Fibroblast of gingiva (primary cell): ENCODE data around the gene ZMYM1.
A peak's percentile ranks its signal among the peaks of the same experiment; 100 is the strongest.
"Not testable (repeated sequence)": the region's sequence is repeated elsewhere in the genome, so short reads cannot be mapped to it uniquely, and the experiment has no call there.

Source experiments
- DNase-seq: peaks from one replicate; pipeline ENCODE4 v3.0.0-alpha.2; 2011; ENCODE audit warnings: low read depth

Gene ZMYM1

DNA sequence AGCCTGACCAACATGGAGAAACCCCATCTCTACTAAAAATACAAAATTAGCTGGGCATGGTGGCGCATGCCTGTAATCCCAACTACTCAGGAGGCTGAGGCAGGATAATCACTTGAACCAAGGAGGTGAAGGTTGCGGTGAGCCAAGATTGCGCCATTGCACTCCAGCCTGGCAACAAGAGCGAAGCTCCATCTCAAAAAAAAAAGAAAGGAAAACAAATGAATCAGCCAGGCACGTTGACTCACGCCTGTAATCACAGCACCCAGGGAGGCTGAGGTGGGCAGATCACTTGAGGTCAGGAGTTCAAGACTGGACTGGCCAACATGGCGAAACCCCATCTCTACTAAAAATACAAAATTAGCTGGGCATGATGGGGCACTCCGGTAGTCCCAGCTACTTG is 2.8 kb upstream of the ZMYM1 start:
- peak; percentile 53 for DNase-seq

DNA sequence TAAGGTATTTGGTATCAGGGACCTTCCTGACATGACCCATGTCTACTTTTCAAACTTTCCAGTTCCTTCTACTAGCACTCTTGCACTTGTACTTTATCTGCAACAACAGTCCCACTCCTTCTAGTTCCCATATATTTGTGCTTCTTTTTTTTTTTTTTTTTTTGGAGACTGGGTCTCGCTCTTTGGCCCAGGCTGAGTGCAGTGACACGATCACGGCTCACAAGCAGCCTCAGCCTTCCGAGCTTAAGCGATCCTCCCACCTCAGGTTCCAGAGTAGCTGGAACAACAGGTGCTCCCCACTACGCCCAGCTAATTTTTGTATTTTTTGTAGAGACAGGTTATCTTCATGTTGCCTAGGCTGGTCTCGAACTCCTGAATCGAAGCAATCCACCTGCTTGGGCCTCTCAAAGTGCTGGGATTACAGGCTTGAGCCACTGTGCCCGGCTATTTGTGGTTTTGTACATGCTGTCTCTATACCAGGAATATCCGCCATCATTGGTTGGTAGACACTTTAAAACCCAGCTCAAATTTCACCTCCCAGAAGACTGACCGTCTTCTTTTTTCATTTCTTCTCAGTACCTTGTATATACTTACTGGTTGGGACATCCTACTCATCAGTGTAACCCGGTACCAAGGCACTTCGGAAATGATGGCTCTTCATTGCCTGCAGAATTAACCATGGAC is 1.1 kb downstream of the ZMYM1 start:
- DNase-seq, result no peak

DNA sequence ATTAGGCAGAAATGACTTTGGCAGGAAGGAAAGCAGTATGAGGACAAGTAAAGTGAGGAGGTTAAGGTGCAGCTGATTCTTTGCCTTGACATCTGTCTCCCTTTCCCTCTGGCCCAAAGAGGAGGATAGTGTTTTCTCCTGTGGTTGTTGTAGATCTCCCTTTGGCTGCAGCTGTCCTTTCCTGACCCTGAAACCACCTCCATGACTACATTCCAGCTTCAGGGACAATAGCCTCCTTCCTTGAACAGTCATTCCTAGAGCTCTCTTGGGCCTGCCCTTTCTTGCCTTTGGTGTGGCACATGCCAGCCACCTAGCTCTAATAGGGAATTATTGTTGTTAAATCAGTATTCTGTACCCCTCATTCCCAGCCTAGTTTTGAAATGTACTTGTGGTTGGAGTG is 6.2 kb downstream of the ZMYM1 start:
- DNase-seq, result no peak

DNA sequence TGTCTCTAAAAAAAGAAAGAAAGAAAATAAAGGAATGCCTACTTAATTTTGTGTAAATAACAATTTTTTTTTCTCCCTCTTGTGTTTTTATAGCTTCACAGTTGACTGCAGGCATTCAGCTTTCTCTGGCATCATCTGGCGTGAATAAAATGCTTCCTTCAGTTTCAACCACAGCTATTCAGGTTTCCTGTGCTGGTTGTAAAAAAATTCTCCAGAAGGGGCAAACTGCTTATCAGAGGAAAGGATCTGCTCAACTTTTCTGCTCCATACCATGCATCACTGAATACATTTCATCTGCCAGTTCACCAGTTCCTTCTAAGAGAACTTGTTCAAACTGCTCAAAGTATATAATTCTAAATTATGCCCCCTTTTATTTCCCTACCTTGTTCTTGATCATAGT is 18.0 kb downstream of the ZMYM1 start:
- peak; percentile 44 for DNase-seq

DNA sequence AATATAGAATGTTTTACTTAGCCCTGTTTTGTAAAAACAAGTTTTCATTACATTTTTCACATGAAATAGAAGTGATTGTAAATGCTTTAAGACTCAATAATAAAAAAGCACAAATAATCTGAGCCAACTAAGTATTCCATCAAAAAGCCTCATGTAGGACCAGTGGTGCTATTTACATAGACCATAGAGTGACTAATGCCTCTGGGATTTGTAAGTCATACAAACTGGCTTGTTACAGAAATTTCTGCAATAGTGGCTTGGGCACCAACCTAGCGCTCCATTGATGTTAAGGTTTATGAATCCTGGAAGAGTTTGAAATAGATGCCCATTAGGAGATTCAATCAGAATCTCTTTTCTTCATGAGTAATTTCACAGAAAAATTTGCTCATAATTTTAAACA is 31.9 kb downstream of the ZMYM1 start:
- peak; percentile 68 for DNase-seq

DNA sequence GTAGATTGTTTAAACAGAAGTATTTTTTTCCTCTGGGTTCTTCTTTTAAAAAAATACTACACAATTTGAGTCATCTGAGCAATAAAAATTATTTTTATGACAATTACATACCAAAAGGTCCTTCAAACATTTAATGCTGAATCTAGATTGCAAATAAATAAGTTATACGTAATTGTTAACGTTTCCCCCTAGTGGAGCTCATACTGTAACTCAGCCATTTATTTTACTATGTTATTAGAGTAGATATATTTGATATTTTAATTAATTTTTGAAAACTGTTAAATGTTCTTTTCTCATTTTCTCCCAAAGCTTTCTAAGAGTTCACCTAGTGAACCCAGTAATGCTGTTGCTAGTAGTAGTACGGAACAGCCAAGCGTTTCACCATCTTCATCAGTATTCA is 33.5 kb downstream of the ZMYM1 start:
- no peak for DNase-seq

DNA sequence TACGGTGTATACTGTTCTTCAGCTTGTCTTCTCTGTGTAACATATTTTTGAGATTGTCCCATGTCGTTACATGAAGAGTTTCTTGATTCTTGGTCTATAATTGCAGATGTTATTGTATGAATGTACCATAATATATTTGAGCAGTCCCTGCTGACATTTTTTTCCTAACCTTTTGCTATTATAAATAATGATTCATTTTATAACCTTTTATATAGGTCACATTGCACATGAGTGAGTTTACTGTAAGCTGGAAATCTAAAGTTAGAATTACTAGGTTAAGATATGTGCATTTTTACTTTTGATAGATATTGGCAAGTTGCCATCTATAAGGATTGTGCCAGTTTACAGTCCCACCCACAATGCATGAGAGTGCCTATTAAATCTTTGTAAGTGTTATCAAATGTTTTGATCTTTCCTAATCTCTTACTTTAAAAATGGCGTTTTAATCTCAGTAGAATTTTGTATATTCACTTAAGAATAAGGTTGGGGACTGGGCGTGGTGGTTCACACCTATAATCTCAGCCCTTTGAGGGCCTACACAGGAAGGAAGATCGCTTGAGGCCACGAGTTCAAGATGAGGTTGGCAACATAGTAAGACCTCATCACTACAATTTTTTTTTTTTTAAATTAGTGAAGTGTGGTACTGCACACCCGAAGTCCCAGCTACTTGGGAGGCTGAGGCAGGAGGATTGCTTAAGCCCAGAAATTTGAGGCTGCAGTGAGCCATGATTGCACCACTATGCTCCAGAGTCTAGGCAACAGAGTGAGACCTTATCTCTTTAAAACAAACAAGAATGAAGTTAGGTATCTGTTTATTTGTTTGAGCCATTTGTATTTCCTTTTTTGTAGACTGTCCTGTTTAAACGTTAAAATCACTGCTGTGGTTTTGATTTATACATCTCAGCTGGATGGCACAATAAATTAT is 36.5 kb downstream of the ZMYM1 start:
- DNase-seq, result no peak

DNA sequence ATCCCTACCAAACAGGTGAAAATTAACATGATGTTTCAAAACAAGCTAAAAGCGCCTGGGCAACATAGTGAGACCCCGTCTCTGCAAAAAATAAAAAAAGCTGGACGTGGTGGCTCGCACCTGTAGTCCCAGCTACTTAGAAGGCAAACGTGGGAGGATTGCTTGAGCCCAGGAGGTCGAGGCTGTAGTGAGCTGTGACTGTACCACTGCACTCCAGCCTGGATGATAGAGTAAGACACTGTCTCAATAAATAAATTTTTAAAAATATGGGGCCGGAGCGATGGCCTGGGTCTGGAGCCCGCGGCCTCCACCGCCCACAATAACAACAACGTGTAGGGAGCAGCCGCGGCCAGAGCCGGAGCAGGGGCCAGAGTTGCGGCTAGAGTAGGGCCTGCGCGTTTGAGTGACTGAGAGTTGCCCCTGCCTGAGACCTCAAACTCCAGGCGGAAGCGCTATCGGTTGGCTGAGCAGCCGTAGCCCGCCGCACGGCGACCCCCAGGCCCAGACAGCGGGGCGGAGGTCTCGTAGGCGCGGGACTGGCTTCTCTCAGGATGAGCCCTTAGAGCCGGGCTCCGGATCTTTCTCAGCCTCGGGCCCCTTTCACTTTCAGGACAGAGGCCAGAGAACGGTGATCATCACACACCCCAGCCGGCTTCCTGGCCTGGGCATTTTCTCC is 41.4 kb downstream of the ZMYM1 start:
- DNase-seq, result no peak

DNA sequence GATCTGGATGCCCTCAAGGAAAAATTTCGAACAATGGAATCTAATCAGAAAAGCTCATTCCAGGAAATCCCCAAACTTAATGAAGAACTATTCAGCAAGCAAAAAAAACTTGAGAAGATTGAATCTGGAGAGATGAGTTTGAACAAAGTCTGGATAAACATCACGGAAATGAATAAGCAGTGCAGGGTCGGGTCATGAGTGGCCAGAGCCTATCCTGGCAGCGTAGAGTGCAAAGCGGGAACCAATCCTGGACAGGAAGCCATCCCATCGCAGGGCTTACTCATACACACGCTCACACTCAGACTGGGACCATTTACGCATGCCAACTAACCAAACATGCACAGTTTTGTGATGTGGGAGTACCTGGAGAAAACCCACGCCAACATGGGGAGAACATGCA is 43.1 kb downstream of the ZMYM1 start:
- no peak for DNase-seq

DNA sequence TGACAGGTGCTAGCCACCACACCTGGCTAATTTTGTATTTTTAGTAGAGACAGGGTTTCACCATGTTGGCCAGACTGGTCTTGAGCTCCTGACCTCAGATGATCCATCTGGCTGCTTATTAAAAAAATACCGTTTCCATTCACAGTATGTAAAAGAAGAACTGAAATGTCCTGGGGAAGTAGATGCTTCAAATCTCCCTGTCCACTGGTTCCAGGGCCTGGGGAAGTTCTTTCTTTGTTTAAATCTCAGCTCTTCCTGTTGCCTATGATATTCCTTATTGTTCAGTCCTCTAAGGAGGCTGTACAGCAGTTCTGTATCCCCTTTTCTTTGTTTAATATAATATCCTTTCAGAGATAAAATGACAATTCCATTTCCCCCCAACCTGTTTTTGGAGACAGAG is 47.4 kb downstream of the ZMYM1 start:
- no peak for DNase-seq

DNA sequence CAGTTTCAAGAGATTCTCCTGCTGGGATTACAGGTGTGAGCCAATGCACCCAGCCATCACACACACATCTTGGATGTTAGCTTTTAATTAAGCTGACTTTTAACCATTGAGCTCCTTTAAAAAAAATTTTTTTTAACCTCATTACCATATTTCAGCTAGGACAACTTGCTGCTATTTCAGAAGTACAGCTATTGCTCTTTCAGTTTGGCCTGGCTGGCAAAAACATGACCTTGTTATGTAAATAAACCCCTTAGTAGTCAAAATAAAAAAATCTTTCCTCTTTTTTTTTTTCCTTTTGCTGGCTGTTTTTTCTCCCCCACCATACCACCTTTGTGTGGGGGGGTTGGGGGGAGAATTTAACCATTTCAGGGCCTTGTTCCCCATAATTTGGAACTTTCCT is 49.9 kb downstream of the ZMYM1 start:
- no peak for DNase-seq

DNA sequence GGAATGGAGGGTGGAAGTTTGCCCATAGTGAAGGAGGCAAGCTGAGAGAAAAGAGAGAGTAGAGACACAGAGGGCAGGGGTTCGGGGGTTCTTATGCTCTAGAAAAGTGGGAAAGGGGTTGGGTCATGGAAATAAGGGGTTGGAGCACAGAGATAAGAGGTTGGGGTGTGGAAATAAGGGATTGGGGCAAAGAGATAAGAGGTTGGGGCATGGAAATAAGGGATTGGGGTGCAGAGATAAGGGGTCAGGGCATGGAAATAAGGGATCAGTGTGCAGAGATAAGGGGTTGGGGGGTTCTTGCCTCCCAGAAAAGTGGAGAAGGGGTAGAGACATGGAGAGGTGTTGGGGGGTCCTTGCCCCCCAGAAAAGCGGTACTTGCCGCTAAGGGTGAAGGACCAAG is 57.6 kb downstream of the ZMYM1 start:
- DNase-seq, result no peak

DNA sequence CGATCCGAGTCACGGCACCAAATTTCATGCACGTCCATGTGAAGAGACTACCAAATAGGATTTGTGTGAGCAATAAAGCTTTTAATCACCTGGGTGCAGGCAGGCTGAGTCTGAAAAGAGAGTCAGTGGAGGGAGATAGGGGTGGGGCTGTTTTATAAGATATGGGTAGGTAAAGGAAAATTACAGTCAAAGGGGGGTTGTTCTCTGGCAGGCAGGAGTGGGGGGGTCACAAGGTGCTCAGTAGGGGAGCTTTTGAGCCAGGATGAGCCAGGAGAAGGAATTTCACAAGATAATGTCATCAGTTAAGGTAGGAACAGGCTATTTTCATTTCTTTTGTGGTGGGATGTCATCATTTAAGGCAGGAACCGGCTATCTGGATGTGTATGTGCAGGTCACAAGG is 58.4 kb downstream of the ZMYM1 start:
- DNase-seq, result not testable (repeated sequence)

DNA sequence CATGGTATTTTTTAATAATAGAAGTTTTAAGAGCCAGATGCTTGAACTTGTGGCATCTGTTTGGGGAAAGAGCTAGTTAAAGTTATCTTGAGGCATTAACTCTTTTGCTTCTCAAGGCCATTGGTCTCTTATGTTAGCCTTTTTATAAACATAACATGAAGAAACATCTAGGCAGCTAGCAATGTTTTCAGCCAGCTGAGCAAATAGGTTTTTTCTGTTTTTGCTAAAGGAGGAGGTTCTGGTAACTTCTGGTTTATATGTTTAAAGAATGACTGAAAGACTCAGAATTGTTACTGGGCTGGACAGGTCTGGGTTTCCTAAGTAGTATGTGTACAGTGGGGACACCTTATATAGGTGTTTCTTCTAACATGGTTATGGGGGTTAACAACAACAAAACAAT is 63.1 kb downstream of the ZMYM1 start:
- not testable (repeated sequence) for DNase-seq

DNA sequence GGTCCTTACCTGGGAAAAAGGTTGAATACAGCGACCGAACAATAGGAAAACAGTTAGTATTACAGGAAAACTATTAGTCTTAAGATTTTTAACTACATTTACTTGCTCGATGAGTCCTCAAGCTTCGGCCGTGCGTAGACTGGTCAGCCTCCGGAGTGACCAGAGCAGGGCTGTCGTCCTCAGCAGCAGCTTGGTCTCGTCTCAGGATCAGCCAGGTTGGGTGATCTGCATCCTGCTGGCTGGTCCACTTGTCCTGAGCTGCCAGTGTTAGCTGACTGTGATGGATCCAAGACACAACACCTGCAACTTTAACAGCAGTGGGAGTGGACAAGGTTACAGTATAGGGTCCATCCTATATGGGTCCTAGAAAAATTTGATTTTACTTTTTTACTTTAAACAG is 63.5 kb downstream of the ZMYM1 start:
- not testable (repeated sequence) for DNase-seq

DNA sequence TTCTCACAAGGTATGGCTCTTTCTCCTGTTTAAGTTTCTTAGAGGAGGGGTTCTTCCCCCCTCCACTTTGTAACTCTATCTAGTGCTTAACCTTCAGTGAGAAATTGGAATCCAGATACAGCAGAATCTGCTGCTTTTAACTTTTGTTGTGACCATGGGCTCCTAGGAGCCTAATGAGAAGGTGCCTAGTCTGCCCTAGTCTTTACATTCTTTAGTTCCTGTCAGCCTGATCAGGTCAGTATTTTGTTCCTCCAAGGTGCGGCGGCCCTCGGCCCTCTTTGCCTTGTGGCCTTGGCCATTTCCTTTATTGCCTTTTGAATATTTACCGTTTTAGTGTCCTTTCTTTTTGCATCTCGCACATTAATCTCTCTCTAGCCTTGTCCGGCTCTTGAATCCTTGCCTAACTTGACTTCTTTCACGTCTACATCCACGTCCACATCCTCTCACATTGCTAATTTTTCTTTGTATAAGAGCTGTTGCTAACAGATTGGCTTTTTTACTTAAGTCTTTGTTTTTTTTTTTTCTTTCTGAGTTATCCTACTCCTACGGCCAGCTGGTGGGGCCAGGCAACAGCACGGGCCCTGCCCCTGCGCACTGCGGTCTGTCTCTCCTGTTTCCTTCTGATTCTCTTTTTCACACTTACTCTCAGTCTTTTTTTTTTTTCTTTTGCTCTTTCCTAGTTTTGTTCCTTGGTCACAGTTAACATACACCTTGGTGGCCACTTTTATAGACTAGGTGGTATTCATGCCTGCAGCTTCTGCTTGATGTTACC is 64.7 kb downstream of the ZMYM1 start:
- no peak for DNase-seq

DNA sequence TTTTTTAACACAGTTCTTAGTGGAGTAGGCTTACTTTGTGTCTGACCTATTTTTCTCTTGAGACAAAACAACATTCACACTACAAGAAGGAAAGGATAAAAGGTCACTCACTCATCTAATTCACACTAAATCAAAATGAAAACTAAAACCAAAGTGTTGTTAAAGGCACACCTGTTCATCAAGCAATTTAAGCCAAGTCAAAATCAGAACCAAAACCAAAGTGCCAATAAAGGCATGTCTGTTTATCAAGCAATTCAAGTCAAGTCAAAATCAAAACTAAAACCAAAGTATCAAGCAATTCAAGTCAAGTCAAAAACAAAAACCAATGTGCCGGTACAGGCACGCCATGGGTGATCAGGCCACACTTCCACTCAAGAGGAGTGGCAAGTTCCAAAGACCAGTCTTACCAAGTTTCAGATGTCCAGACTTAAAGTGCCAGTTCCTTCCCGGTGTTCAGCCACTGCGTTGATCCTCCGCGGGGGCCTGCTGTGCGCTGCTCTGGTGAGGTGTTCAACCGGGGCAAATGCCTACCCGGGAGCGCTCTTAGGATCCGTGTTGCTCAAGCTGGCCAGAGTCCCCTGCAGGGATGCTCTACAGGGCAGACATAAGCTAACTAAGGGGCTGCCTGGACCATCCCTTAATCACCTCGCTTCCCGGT is 66.8 kb downstream of the ZMYM1 start:
- DNase-seq, result not testable (repeated sequence)

DNA sequence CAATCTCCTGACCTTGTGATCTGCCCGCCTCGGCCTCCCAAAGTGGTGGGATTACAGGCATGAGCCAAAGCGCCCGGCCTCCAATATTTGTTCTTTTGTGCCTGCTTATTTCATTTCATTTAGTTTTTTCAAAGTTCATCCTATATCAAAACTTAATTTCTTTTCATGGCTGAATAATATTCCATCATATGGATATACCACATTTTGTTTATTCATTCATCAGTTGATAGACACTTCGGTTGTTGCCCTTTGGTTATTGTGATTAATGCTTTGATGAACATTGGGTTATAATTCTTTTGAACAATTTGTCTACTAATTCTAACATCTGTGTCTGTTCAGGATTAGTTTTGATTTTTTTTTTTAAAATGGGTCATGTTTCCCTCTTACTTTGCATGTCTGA is 72.0 kb downstream of the ZMYM1 start:
- DNase-seq, result no peak

DNA sequence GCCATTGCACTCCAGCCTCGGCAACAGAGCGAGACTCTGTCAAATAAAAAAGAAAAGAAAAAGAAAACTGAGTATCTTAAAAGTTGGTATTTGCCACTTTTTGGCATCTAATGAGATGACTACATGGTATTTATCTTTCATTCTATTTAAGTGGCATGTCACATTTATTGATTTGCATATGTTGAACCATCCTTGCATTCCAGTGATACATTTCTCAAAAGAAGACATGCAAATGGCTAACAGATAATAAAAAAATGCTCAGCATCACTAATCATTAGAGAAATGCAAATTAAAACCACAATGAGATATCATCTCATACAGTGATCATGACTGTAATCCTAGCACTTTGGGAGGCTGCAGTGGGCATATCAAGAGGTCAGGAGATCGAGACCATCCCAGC is 85.7 kb downstream of the ZMYM1 start:
- no peak for DNase-seq
